Endodermal cell (in vitro differentiated cells): ENCODE data around the gene SPATA25. TPM values are rescaled to one million over a fixed set of nuclear protein-coding genes. Genes with fewer than 3 reads are reported as not detected.

Experiments
- DNase-seq: peaks from one replicate; pipeline ENCODE4 v3.0.0-alpha.2; 2017
- H3K27ac ChIP-seq: 2 replicates; pipeline ENCODE4 v1.5.1; 2013; ENCODE audit warnings: mild to moderate bottlenecking, low read depth, low read length, moderate library complexity
- H3K27me3 ChIP-seq: 2 replicates; pipeline ENCODE4 v1.6.1; 2013; ENCODE audit warnings: mild to moderate bottlenecking, low read length, moderate library complexity; ENCODE audit not compliant: insufficient read depth, control insufficient read depth, poor library complexity, severe bottlenecking
- H3K36me3 ChIP-seq: 2 replicates; pipeline ENCODE4 v1.7.0; 2013; ENCODE audit warnings: mild to moderate bottlenecking, low read length, moderate library complexity; ENCODE audit not compliant: control insufficient read depth, insufficient read depth
- H3K4me1 ChIP-seq: one replicate; pipeline ENCODE4 v1.7.0; 2013; ENCODE audit warnings: low read length; ENCODE audit not compliant: control insufficient read depth, insufficient read depth
- H3K4me3 ChIP-seq: 2 replicates; pipeline ENCODE4 v1.5.1; 2013; ENCODE audit warnings: mild to moderate bottlenecking, low read length, moderate library complexity
- H3K9ac ChIP-seq: 2 replicates; pipeline ENCODE4 v1.6.1; 2013; ENCODE audit warnings: mild to moderate bottlenecking, low read length, moderate library complexity; ENCODE audit not compliant: poor library complexity, severe bottlenecking; ENCODE audit errors: extremely low read depth
- H3K9me3 ChIP-seq: 2 replicates; pipeline ENCODE4 v1.6.1; 2013; ENCODE audit warnings: mild to moderate bottlenecking, low read length, moderate library complexity; ENCODE audit not compliant: control insufficient read depth
- H3K27ac Mint-ChIP-seq: 2 replicates; pipeline ENCODE4 v1.8.0; 2020; ENCODE audit warnings: mixed read lengths
- H3K27me3 Mint-ChIP-seq: 2 replicates; pipeline ENCODE4 v1.8.0; 2021; ENCODE audit warnings: mild to moderate bottlenecking, mixed read lengths; ENCODE audit not compliant: insufficient read depth
- H3K36me3 Mint-ChIP-seq: 2 replicates; pipeline ENCODE4 v1.8.0; 2020; ENCODE audit warnings: low read depth, mixed read lengths
- H3K4me1 Mint-ChIP-seq: 2 replicates; pipeline ENCODE4 v1.8.0; 2020; ENCODE audit warnings: mixed read lengths
- H3K4me3 Mint-ChIP-seq: 2 replicates; pipeline ENCODE4 v1.8.0; 2020; ENCODE audit warnings: mild to moderate bottlenecking, moderate library complexity, mixed read lengths
- H3K9me3 Mint-ChIP-seq: 2 replicates; pipeline ENCODE4 v1.8.0; 2020; ENCODE audit warnings: mild to moderate bottlenecking, mixed read lengths
- CTCF ChIP-seq: fragments of 200-600 bp; sonication (generic); conservative IDR thresholded peaks from 2 replicates; pipeline ENCODE4 v1.5.0; 2021; ENCODE audit warnings: antibody characterized with exemption, mild to moderate bottlenecking
- WGBS, 2 experiments: methylation state at CpG; one replicate each; pipeline versions ENCODE4 v1.1.5 to v1.1.7; 2013; ENCODE audit warnings: missing lambda C conversion rate in 2 of 2, mixed read lengths in 1 of 2; ENCODE audit not compliant: insufficient coverage in 1 of 2, insufficient read length in 1 of 2; 5-methylcytosine and 5-hydroxymethylcytosine counted together
- total RNA-seq, 2 donors: library from RNA; stranded (reverse); fragmentation: NEBNext Ultra II Directional in 1 of 2; extraction: Animal tissue kit (Norgen Biotek cat#: 25700) in 1 of 2; gene quantifications; 2 replicates in 1 of 2; 3 replicates in 1 of 2; pipeline ENCODE4 v1.2.1, GENCODE V29; 2021

The SPATA25 gene
- total RNA-seq, 2 donors from 2014 or later, result 2.2 to 2.6 TPM

- H3K27me3 ChIP-seq, result no peaks in the 10 kb centered on the region
- H3K4me3 ChIP-seq, result no peak overlapping the region
- no peaks in the 10 kb centered on the region for H3K27me3 Mint-ChIP-seq
- no peak for TF ChIP-seq CTCF
- peaks cover 67% of the 10 kb centered on the region for H3K36me3 ChIP-seq
- H3K9ac ChIP-seq, result no peak overlapping the region
- peaks cover 6% of the 10 kb centered on the region for H3K9me3 ChIP-seq
- H3K27ac Mint-ChIP-seq, result no peak overlapping the region
- no peak overlapping the region for H3K4me3 Mint-ChIP-seq
- H3K4me1 ChIP-seq, result no peaks in the 10 kb centered on the region
- peaks cover 4% of the 10 kb centered on the region for H3K9me3 Mint-ChIP-seq
- no peak overlapping the region for H3K27ac ChIP-seq
- DNase-seq, result no peak
- H3K4me1 Mint-ChIP-seq, result no peaks in the 10 kb centered on the region
- peaks cover 64% of the 10 kb centered on the region for H3K36me3 Mint-ChIP-seq
Measured at GRCh38 chr20:45845452-45845851, 42.0 kb downstream of the SPATA25 start.

GRCh38 chr20:45843506-45843905 is 43.9 kb downstream of the SPATA25 start:
- no peak overlapping the region for H3K27ac Mint-ChIP-seq
- H3K4me1 Mint-ChIP-seq, result no peaks in the 10 kb centered on the region
- no peaks in the 10 kb centered on the region for H3K9me3 ChIP-seq
- H3K27ac ChIP-seq, result no peak overlapping the region
- no peaks in the 10 kb centered on the region for H3K9me3 Mint-ChIP-seq
- H3K9ac ChIP-seq, result no peak overlapping the region
- H3K27me3 ChIP-seq, result no peaks in the 10 kb centered on the region
- TF ChIP-seq CTCF, result no peak
- no peaks in the 10 kb centered on the region for H3K27me3 Mint-ChIP-seq
- no peak for DNase-seq
- H3K36me3 Mint-ChIP-seq, result peaks cover 48% of the 10 kb centered on the region
- H3K4me3 Mint-ChIP-seq, result no peak overlapping the region
- 92 to 95% methylated on average over 5 to 14 of the region's 14 CpGs for WGBS, 2 experiments
- peaks cover 63% of the 10 kb centered on the region for H3K36me3 ChIP-seq
- H3K4me1 ChIP-seq, result no peaks in the 10 kb centered on the region
- H3K4me3 ChIP-seq, result no peak overlapping the region

GRCh38 chr20:45842169-45842812 is 45.1 kb downstream of the SPATA25 start:
- Histone ChIP-seq H3K9ac (no peak overlapping the region), H3K36me3 (peaks cover 61% of the 10 kb centered on the region), H3K4me1 (no peaks in the 10 kb centered on the region), H3K27ac (no peak overlapping the region), H3K9me3 (no peaks in the 10 kb centered on the region), H3K4me3 (no peak overlapping the region), H3K27me3 (no peaks in the 10 kb centered on the region)
- Mint-ChIP-seq H3K4me3 (no peak overlapping the region), H3K27me3 (no peaks in the 10 kb centered on the region), H3K27ac (no peak overlapping the region), H3K36me3 (peaks cover 43% of the 10 kb centered on the region), H3K9me3 (no peaks in the 10 kb centered on the region), H3K4me1 (no peaks in the 10 kb centered on the region)
- TF ChIP-seq CTCF, result no peak
- no peak for DNase-seq
- WGBS, 2 experiments, result 89 to 96% methylated on average over 4 to 5 of the region's 5 CpGs
